HG02938 (cell line): ENCODE data around the gene CDK19.

ENCODE experiments used
- ATAC-seq: cut with Tn5 transposase; IDR thresholded peaks from one replicate; pipeline ENCODE4 v1.9.1; 2021; ENCODE audit warnings: mild to moderate bottlenecking, moderate library complexity; ENCODE audit not compliant: unreplicated experiment

The CDK19 gene

GRCh38 chr6:110705543-110705942 lies 109.7 kb downstream of the CDK19 start:
- no peak for ATAC-seq

- no peak for ATAC-seq
Observed at GRCh38 chr6:110703906-110704594, 111.2 kb downstream of the CDK19 start.

GRCh38 chr6:110703010-110703905 lies 112.0 kb downstream of the CDK19 start:
- no peak for ATAC-seq

GRCh38 chr6:110699780-110700179 lies 115.5 kb downstream of the CDK19 start:
- no peak for ATAC-seq

GRCh38 chr6:110693994-110694393 lies 121.3 kb downstream of the CDK19 start:
- no peak for ATAC-seq

- ATAC-seq, result no peak
Observed at GRCh38 chr6:110693296-110693695, 122.0 kb downstream of the CDK19 start.

DNA sequence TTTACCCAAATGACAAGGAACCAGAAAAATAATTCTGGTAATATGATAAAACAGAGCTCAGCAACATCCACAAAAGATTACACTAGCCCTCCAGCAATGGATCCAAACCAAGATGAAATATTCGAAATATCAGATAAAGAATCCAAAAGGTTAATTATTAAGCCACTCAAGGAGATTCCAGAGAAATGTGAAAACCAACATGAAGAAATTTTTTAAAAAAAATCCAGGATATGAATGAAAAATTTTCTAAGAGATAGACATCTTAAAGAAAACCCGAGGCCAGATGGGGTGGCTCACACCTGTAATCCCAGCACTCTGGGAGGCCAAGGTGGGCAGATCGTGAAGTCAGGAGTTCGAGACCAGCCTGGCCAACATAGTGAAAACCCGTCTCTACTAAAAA lies 124.4 kb downstream of the CDK19 start:
- no peak for ATAC-seq

GRCh38 chr6:110690106-110690654 lies 125.1 kb downstream of the CDK19 start:
- no peak for ATAC-seq

- no peak for ATAC-seq
Observed at GRCh38 chr6:110689275-110689935, 125.9 kb downstream of the CDK19 start.

GRCh38 chr6:110688661-110689268 lies 126.5 kb downstream of the CDK19 start:
- ATAC-seq, result no peak

GRCh38 chr6:110687326-110687725 lies 127.9 kb downstream of the CDK19 start:
- ATAC-seq, result no peak

GRCh38 chr6:110683241-110683640 lies 132.0 kb downstream of the CDK19 start:
- no peak for ATAC-seq

DNA sequence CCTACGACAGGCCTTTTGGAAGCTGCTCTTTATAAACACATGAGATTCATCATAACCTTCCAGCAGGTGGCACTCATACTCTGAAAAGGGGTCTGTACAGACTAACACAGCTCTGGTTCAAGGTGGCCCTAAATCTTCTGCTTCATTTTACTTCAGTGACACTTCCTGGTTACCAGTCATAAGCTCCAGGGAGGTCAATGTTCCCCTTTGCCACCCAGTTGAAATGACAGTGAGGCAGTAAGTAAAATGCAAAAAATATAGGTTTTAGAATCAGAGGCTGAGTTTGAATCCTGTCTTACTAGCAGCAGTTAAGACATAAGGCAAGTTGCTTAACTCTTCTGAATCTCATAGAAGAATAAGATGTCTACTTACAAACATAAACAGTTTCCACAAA lies 132.8 kb downstream of the CDK19 start:
- ATAC-seq, result peak; percentile 96

DNA sequence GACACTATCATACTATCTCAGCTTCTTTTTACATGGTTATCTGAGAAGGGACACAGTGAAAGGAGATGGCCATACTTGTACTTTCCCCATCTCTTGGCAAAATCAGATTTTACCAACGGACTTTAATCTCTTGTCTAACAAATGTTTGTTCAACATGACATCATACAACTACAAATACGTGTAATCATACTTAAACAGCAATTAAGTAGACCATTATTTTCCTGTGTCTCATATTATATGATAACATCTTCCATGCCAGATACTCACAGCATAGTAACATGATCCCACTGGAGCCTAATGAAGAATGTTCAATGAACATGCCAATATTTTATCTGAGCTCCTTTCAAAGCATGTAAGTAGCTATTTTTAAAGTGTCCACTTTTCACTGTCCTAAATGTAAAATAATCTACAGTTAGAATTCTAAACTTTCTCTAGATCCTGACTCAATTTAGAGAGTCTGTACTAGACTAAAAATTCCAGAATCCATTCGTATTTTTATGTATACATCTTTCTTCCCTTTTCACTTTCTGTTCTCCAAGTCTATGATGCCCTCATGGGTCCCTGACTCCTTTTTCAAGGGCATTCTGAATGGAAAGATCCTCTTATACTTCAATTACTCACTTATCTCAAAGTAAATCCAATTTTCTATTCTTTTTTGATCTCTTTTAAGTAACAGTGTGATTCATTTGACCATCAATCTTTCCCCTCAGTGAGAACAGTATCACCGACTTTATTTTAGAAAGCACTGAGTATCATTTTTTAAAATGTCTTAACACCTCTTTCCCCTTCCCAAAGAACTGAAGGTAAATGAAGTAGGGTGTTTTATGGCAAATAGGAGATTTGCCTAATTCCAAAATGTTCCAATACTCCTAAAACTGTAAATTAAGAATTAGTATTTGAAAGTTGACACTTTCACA lies 133.5 kb downstream of the CDK19 start:
- ATAC-seq, result no peak

- no peak for ATAC-seq
Observed at GRCh38 chr6:110676396-110676795, 138.9 kb downstream of the CDK19 start.

DNA sequence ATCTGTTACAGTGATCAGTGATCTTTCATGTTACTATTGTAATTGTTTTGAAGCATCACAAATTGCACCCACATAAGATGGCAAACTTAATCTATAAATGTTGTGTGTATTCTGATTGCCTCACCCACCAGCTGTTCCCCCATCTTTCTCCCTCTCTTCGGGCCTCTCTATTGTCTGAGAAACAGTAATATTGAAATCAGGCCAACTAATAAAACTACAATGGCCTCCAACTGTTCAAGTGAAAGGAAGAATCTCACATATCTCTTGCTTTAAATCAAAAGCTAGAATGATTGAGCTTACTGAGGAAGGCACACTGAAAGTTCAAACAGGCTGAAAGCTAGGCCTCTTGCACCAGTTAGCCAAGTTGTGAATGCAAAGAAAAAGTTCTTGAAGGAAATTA lies 141.2 kb downstream of the CDK19 start:
- no peak for ATAC-seq

DNA sequence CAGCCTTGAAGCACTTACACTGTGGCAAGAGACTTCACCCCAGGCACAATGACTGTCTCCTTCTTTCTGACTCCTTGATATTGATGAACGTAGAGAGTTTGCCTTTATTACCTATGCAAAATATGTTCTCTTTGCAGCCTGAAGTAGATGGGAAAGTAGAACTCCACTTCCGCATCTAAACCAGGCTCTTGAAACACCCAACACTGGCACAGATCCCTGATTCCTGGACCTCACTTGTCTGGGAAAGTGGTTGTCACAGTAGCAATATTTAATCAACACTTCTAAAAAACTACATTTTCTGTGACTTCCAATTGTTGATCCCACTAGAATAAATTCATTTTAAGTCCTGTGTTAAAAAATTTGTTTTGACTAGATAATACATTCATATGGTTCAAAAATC lies 143.1 kb downstream of the CDK19 start:
- no peak for ATAC-seq

DNA sequence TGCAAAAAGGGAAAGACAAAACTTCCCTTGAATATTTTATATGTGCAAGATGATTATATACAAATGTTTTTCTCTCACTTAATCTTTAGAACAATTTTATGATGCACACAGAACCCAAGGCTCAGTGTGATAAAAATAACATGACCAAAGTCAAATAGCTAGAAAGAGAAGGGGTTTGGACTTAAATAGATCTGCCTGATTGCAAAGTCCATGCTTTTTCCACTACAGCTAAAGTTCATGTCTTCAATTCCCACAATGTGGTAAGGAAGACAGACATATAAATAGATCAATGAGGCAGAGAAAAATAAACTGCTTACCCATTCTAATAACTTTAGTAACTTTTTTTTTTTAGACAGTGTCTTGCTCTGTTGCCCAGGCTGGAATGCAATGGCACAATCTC lies 143.8 kb downstream of the CDK19 start:
- ATAC-seq, result no peak

GRCh38 chr6:110665600-110665999 lies 149.7 kb downstream of the CDK19 start:
- ATAC-seq, result no peak

GRCh38 chr6:110664933-110665332 lies 150.3 kb downstream of the CDK19 start:
- no peak for ATAC-seq
